ENCODE measurements around the gene PROS1. TPM values are rescaled to one million over a fixed set of nuclear protein-coding genes. Genes with fewer than 3 reads are reported as not detected.

PROS1 gene
- total RNA-seq, 1 donor from 2014 or later, result 16.9 TPM

DNA sequence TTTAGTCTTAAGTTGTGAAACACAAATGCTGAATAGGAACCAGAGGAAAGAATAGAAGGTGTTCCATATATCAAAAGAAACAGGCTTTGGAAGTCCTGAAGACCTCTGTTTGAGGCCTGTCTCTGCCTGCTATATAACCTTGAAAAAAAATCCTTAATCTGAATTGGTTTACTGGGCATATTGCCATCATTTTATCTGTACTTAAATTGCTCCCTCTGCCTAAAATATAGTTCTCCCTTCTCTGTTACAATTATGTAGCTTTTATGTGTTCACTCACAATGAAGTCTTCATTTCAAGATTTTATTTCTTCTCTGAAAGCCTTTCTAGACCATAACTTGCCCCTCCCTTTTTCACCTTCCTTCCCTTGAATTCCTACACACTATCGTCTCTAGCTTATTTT is 27.5 kb upstream of the PROS1 start:
- H3K9me3 Mint-ChIP-seq, result no peaks in the 10 kb centered on the region
- H3K36me3 Mint-ChIP-seq, result peaks cover 7% of the 10 kb centered on the region
- no peaks in the 10 kb centered on the region for H3K27me3 Mint-ChIP-seq (ENCODE audit: low read depth)
- TF ChIP-seq, protein P1, sequence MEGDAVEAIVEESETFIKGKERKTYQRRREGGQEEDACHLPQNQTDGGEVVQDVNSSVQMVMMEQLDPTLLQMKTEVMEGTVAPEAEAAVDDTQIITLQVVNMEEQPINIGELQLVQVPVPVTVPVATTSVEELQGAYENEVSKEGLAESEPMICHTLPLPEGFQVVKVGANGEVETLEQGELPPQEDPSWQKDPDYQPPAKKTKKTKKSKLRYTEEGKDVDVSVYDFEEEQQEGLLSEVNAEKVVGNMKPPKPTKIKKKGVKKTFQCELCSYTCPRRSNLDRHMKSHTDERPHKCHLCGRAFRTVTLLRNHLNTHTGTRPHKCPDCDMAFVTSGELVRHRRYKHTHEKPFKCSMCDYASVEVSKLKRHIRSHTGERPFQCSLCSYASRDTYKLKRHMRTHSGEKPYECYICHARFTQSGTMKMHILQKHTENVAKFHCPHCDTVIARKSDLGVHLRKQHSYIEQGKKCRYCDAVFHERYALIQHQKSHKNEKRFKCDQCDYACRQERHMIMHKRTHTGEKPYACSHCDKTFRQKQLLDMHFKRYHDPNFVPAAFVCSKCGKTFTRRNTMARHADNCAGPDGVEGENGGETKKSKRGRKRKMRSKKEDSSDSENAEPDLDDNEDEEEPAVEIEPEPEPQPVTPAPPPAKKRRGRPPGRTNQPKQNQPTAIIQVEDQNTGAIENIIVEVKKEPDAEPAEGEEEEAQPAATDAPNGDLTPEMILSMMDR (IDR thresholded peaks at IDR 0.05; ENCODE audit: unreplicated experiment), result no peak
- H3K27ac Mint-ChIP-seq, result peak overlapping the region; percentile 51
- H3K4me3 Mint-ChIP-seq, result no peak overlapping the region
- H3K4me1 Mint-ChIP-seq, result peaks cover 20% of the 10 kb centered on the region
- no peak for DNase-seq (ENCODE audit: low spot score in 2 of 2, unreplicated experiment in 2 of 2)

DNA sequence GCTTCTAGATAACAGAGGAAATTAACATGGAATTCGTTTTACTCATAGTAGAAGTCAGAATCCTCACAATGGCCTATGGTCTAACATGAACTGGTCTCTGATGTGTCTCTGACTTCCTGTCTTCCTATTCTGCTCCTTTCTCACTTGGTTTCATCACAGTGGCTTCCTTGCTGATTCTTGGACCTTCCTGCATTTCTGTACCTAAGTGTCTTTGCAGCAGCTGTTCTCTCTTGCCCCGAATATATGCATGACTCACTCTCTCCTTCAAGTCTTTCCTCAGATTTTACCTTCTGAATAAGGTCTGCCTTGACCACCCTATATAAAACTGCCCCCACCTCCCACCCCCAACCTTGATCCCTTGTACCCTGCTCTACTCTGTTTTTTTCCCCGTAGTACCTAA is 20.4 kb upstream of the PROS1 start:
- H3K36me3 Mint-ChIP-seq, result peaks cover 7% of the 10 kb centered on the region
- no peak for DNase-seq (ENCODE audit: low spot score in 2 of 2, unreplicated experiment in 2 of 2)
- no peak overlapping the region for H3K27ac Mint-ChIP-seq
- no peaks in the 10 kb centered on the region for H3K4me1 Mint-ChIP-seq
- H3K27me3 Mint-ChIP-seq (ENCODE audit: low read depth), result no peaks in the 10 kb centered on the region
- TF ChIP-seq, protein P1 (IDR thresholded peaks at IDR 0.05; ENCODE audit: unreplicated experiment), result no peak
- no peaks in the 10 kb centered on the region for H3K9me3 Mint-ChIP-seq
- no peak overlapping the region for H3K4me3 Mint-ChIP-seq

DNA sequence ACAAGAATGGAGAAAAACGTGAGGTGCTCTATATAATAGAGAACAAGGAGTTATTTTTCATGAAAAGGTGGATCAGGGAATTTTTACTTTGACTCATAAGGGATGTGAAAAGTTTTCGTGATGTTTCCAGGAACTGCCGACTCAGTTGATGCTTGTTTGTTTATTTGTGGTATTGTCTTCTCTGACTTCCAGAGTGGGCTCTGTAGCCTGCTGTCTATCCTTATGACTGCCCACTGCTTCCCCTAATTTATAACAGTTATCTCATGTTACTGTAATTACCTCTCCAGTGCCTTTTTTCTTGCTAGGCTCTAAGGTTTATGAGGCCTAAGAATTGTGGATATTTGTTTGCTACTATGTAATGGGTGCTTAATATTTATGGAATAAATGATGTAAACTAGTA is 18.5 kb upstream of the PROS1 start:
- Mint-ChIP-seq H3K4me3 (no peak overlapping the region), H3K4me1 (peaks cover 13% of the 10 kb centered on the region), H3K36me3 (peaks cover 5% of the 10 kb centered on the region), H3K27me3 (ENCODE audit: low read depth) (no peaks in the 10 kb centered on the region), H3K27ac (no peak overlapping the region), H3K9me3 (no peaks in the 10 kb centered on the region)
- no peak for DNase-seq (ENCODE audit: low spot score in 2 of 2, unreplicated experiment in 2 of 2)
- TF ChIP-seq, protein P1 (IDR thresholded peaks at IDR 0.05; ENCODE audit: unreplicated experiment), result no peak

DNA sequence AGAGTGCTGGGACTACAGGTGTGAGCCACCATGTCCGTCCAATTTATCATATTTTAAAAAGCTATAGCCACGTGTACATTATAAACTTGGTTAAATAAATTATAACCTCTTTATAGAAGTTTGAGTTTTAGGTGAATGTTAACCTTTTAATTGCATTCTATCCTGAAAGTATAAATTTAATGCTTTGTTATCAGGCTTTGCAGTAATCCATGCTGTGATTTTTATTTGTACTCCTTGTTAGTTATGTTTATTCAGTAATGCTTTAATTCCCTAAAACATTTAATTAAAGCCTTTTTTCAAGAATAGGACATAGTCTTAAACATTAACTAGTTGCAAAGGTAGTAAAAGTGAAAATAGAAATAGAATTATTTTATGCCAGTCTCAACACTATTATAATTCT is 17.9 kb upstream of the PROS1 start:
- H3K4me3 Mint-ChIP-seq, result no peak overlapping the region
- H3K27ac Mint-ChIP-seq, result no peak overlapping the region
- peaks cover 13% of the 10 kb centered on the region for H3K4me1 Mint-ChIP-seq
- peaks cover under 1% of the 10 kb centered on the region for H3K36me3 Mint-ChIP-seq
- no peak for DNase-seq (ENCODE audit: low spot score in 2 of 2, unreplicated experiment in 2 of 2)
- H3K27me3 Mint-ChIP-seq (ENCODE audit: low read depth), result no peaks in the 10 kb centered on the region
- TF ChIP-seq, protein P1 (IDR thresholded peaks at IDR 0.05; ENCODE audit: unreplicated experiment), result no peak
- H3K9me3 Mint-ChIP-seq, result no peaks in the 10 kb centered on the region

DNA sequence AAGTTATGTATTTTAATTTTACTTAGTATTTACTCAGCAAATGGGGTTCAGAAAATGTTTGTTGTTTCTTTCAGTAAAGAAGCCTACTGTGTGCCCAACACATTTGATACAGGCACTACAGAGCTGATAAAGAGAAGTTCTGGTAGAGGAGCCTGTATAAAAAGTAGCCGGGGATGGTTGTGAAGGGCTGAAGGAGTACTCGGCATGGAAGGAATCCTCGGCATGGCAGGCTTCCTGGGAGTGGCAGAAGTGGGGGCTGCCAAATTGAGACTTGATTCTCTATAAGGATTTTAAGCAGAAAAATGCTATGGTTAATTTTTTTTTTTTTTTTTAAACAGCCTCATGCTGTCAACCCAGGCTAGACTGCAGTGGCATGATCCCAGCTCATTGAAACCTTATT is 15.5 kb upstream of the PROS1 start:
- H3K36me3 Mint-ChIP-seq, result no peaks in the 10 kb centered on the region
- no peak overlapping the region for H3K4me3 Mint-ChIP-seq
- TF ChIP-seq, protein P1 (IDR thresholded peaks at IDR 0.05; ENCODE audit: unreplicated experiment), result no peak
- H3K9me3 Mint-ChIP-seq, result no peaks in the 10 kb centered on the region
- H3K4me1 Mint-ChIP-seq, result peaks cover 13% of the 10 kb centered on the region
- no peak overlapping the region for H3K27ac Mint-ChIP-seq
- DNase-seq (ENCODE audit: low spot score in 2 of 2, unreplicated experiment in 2 of 2), result no peak
- no peaks in the 10 kb centered on the region for H3K27me3 Mint-ChIP-seq (ENCODE audit: low read depth)

DNA sequence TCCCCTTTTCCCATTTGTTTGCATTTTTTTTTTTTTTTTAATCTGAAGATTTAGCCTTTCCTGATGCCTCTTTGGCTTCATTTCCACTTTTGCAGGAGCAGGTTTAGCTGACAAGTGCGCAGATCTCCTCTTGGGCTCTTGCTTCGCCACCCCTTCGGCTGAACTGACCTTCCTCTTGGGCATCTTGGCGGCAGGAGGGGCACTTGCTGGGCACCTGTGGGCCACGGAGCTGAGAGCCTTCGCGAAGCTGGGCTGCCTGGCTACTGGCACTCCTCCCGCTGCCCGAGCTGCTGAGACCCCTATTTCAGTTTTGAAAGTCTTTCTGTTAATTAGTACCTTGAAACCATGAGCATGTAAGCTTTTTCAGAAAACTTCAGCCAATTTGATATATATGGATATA is 15.1 kb upstream of the PROS1 start:
- peak overlapping the region; percentile 86 for H3K27ac Mint-ChIP-seq
- TF ChIP-seq, protein P1 (IDR thresholded peaks at IDR 0.05; ENCODE audit: unreplicated experiment), result no peak
- H3K27me3 Mint-ChIP-seq (ENCODE audit: low read depth), result no peaks in the 10 kb centered on the region
- H3K4me3 Mint-ChIP-seq, result no peak overlapping the region
- DNase-seq (ENCODE audit: low spot score in 2 of 2, unreplicated experiment in 2 of 2), result no peak
- peaks cover 13% of the 10 kb centered on the region for H3K4me1 Mint-ChIP-seq
- H3K36me3 Mint-ChIP-seq, result no peaks in the 10 kb centered on the region
- no peaks in the 10 kb centered on the region for H3K9me3 Mint-ChIP-seq
